Vagina (tissue), 2 donors: ENCODE data around the gene RIC8B. TPM values are rescaled to one million over a fixed set of nuclear protein-coding genes. Genes with fewer than 3 reads are reported as not detected.

Experiments
- DNase-seq, 2 donors: peaks; one replicate each; pipeline ENCODE4 v3.0.0-alpha.2; 2017; ENCODE audit errors: extremely low spot score in 2 of 2
- H3K27ac ChIP-seq: fragments of 200-600 bp; sonication (generic); one replicate; pipeline ENCODE4 v1.5.1; 2019
- H3K27me3 ChIP-seq: fragments of 200-600 bp; sonication (generic); one replicate; pipeline ENCODE4 v1.5.1; 2019
- H3K36me3 ChIP-seq, 2 donors: fragments of 200-600 bp; sonication (generic); one replicate each; pipeline ENCODE4 v1.5.1; 2017 to 2019
- H3K4me1 ChIP-seq: fragments of 200-600 bp; sonication (generic); one replicate; pipeline ENCODE4 v1.5.1; 2019
- H3K4me3 ChIP-seq, 2 donors: fragments of 200-600 bp; sonication (generic); 1 replicate in 1 of 2; 2 replicates in 1 of 2; pipeline ENCODE4 v1.5.1; 2016 to 2019
- H3K9me3 ChIP-seq: fragments of 200-600 bp; sonication (generic); one replicate; pipeline ENCODE4 v1.5.1; 2019
- CTCF ChIP-seq, 3 experiments: fragments of 450-650 bp in 2 of 3; fragments of 200-600 bp in 1 of 3; sonication (generic) in 1 of 3; IDR thresholded peaks; one replicate each; pipeline ENCODE4 v1.5.1; 2017 to 2019; ENCODE audit warnings: antibody characterized with exemption in 3 of 3, mild to moderate bottlenecking in 2 of 3, moderate library complexity in 2 of 3
- POLR2A ChIP-seq, 2 donors: fragments of 450-650 bp; IDR thresholded peaks; one replicate each; pipeline ENCODE4 v1.6.1; 2017; ENCODE audit warnings: antibody characterized with exemption in 2 of 2, mild to moderate bottlenecking in 2 of 2, moderate library complexity in 2 of 2
- POLR2AphosphoS5 ChIP-seq, 2 donors: sonication (generic); formaldehyde crosslinking; IDR thresholded peaks; one replicate each; pipeline ENCODE4 v1.9.0; 2017; ENCODE audit warnings: antibody characterized with exemption in 2 of 2, mild to moderate bottlenecking in 2 of 2, low read depth in 1 of 2; ENCODE audit not compliant: insufficient read depth in 1 of 2
- intact Hi-C: fragments of 100-400 bp; cut with DNase I; formaldehyde crosslinking; loops from one replicate; pipeline ENCODE4 v1.15.1; 2023
- total RNA-seq: library from RNA; depleted of rRNA; stranded (reverse); fragments of >200 nt; gene quantifications from one replicate; pipeline ENCODE4 v1.2.3, GENCODE V29; 2016

The RIC8B gene
- total RNA-seq, 1 donor from 2014 or later: 11.8 TPM

GRCh38 chr12:106910202-106910601 lies 135.7 kb downstream of the RIC8B start:
- no peak for TF ChIP-seq POLR2A (IDR thresholded peaks at IDR 0.05)
- TF ChIP-seq CTCF (IDR thresholded peaks at IDR 0.05): no peak
- no peak for TF ChIP-seq POLR2AphosphoS5 (IDR thresholded peaks at IDR 0.05; ENCODE audit: insufficient read depth in 1 of 2, low read depth in 1 of 2)
- no peaks in the 10 kb centered on the region for H3K27me3 ChIP-seq
- intact Hi-C loops: no loop called here
- no peaks in the 10 kb centered on the region for H3K4me1 ChIP-seq
- no peak overlapping the region for H3K4me3 ChIP-seq
- no peak overlapping the region for H3K27ac ChIP-seq
- H3K36me3 ChIP-seq: no peaks in the 10 kb centered on the region
- H3K9me3 ChIP-seq: no peaks in the 10 kb centered on the region
- no peak for DNase-seq

GRCh38 chr12:106911581-106911980 lies 137.1 kb downstream of the RIC8B start:
- intact Hi-C loops: no loop called here
- no peaks in the 10 kb centered on the region for H3K4me1 ChIP-seq
- no peak overlapping the region for H3K27ac ChIP-seq
- no peaks in the 10 kb centered on the region for H3K27me3 ChIP-seq
- TF ChIP-seq POLR2A (IDR thresholded peaks at IDR 0.05): no peak
- TF ChIP-seq CTCF (IDR thresholded peaks at IDR 0.05): no peak
- DNase-seq: no peak
- no peaks in the 10 kb centered on the region for H3K9me3 ChIP-seq
- H3K36me3 ChIP-seq: no peaks in the 10 kb centered on the region
- H3K4me3 ChIP-seq: no peak overlapping the region

- intact Hi-C loops: no loop called here
- Histone ChIP-seq H3K36me3 (no peaks in the 10 kb centered on the region), H3K4me1 (no peaks in the 10 kb centered on the region), H3K4me3 (no peak overlapping the region), H3K9me3 (no peaks in the 10 kb centered on the region), H3K27ac (no peak overlapping the region), H3K27me3 (no peaks in the 10 kb centered on the region)
- DNase-seq: no peak
- TF ChIP-seq CTCF (IDR thresholded peaks at IDR 0.05) (no peak), POLR2A (IDR thresholded peaks at IDR 0.05) (no peak), POLR2AphosphoS5 (IDR thresholded peaks at IDR 0.05; ENCODE audit: insufficient read depth in 1 of 2, low read depth in 1 of 2) (no peak)
These were observed 139.0 kb downstream of the RIC8B start for GRCh38 chr12:106913456-106913855.

- Histone ChIP-seq H3K4me1 (no peaks in the 10 kb centered on the region), H3K9me3 (no peaks in the 10 kb centered on the region), H3K27ac (no peak overlapping the region), H3K4me3 (no peak overlapping the region), H3K36me3 (no peaks in the 10 kb centered on the region), H3K27me3 (no peaks in the 10 kb centered on the region)
- intact Hi-C loops: no loop called here
- no peak for TF ChIP-seq CTCF (IDR thresholded peaks at IDR 0.05)
- TF ChIP-seq POLR2AphosphoS5 (IDR thresholded peaks at IDR 0.05; ENCODE audit: insufficient read depth in 1 of 2, low read depth in 1 of 2): no peak
- TF ChIP-seq POLR2A (IDR thresholded peaks at IDR 0.05): no peak
- DNase-seq: no peak
These were observed 140.5 kb downstream of the RIC8B start for GRCh38 chr12:106914796-106915634.

- no peaks in the 10 kb centered on the region for H3K27me3 ChIP-seq
- no peaks in the 10 kb centered on the region for H3K36me3 ChIP-seq
- H3K9me3 ChIP-seq: no peaks in the 10 kb centered on the region
- no peak for DNase-seq
- H3K27ac ChIP-seq: no peak overlapping the region
- no peak overlapping the region for H3K4me3 ChIP-seq
- no peaks in the 10 kb centered on the region for H3K4me1 ChIP-seq
- intact Hi-C loops: no loop called here
- TF ChIP-seq POLR2A (IDR thresholded peaks at IDR 0.05) (no peak), POLR2AphosphoS5 (IDR thresholded peaks at IDR 0.05; ENCODE audit: insufficient read depth in 1 of 2, low read depth in 1 of 2) (no peak), CTCF (IDR thresholded peaks at IDR 0.05) (no peak)
These were observed 141.1 kb downstream of the RIC8B start for GRCh38 chr12:106915635-106916026.
